Trophoblast cell (in vitro differentiated cells and primary cell): ENCODE data around the gene JAKMIP1.
A peak's percentile ranks its signal among the peaks of the same experiment; 100 is the strongest.

Experiments used
- DNase-seq, 2 donors: peaks; one replicate each; pipeline ENCODE4 v3.0.0-alpha.2; 2016
- H2AFZ ChIP-seq: 2 replicates; pipeline ENCODE4 v1.6.1; 2013; ENCODE audit warnings: low read length, moderate library complexity, mild to moderate bottlenecking; ENCODE audit not compliant: insufficient read depth, poor library complexity
- H2AK5ac ChIP-seq: 2 replicates; pipeline ENCODE4 v1.6.1; 2013; ENCODE audit warnings: mild to moderate bottlenecking, low read length
- H2BK120ac ChIP-seq: 2 replicates; pipeline ENCODE4 v1.6.1; 2013; ENCODE audit warnings: low read length, mild to moderate bottlenecking, moderate library complexity; ENCODE audit not compliant: insufficient read depth, poor library complexity
- H2BK12ac ChIP-seq: 2 replicates; pipeline ENCODE4 v1.6.1; 2013; ENCODE audit warnings: mild to moderate bottlenecking, low read length, moderate library complexity
- H2BK5ac ChIP-seq: 2 replicates; pipeline ENCODE4 v1.6.1; 2013; ENCODE audit warnings: low read length, low read depth, moderate library complexity, mild to moderate bottlenecking; ENCODE audit not compliant: poor library complexity
- H3K14ac ChIP-seq: 2 replicates; pipeline ENCODE4 v1.6.1; 2013; ENCODE audit warnings: mild to moderate bottlenecking, low read length
- H3K18ac ChIP-seq: 2 replicates; pipeline ENCODE4 v1.6.1; 2013; ENCODE audit warnings: mild to moderate bottlenecking, low read length
- H3K23ac ChIP-seq: 2 replicates; pipeline ENCODE4 v1.6.1; 2013; ENCODE audit warnings: low read length
- H3K27ac ChIP-seq: 2 replicates; pipeline ENCODE4 v1.5.1; 2013; ENCODE audit warnings: low read depth, mild to moderate bottlenecking, inconsistent platforms, low read length, moderate library complexity
- H3K27me3 ChIP-seq: 2 replicates; pipeline ENCODE4 v1.6.1; 2013; ENCODE audit warnings: inconsistent platforms, mild to moderate bottlenecking, low read length, moderate library complexity; ENCODE audit not compliant: insufficient read depth
- H3K36me3 ChIP-seq, 2 experiments: 1 replicate in 1 of 2; 2 replicates in 1 of 2; pipeline ENCODE4 v1.6.1; 2013; ENCODE audit warnings: low read length in 2 of 2, mild to moderate bottlenecking in 2 of 2, moderate library complexity in 1 of 2; ENCODE audit not compliant: insufficient read depth in 2 of 2, control insufficient read depth in 1 of 2
- H3K4ac ChIP-seq: 2 replicates; pipeline ENCODE4 v1.6.1; 2013; ENCODE audit warnings: low read depth, mild to moderate bottlenecking, low read length, moderate library complexity
- H3K4me1 ChIP-seq, 2 experiments: 1 replicate in 1 of 2; 2 replicates in 1 of 2; pipeline ENCODE4 v1.6.1; 2013; ENCODE audit warnings: low read length in 2 of 2, mild to moderate bottlenecking in 2 of 2, moderate library complexity in 1 of 2; ENCODE audit not compliant: insufficient read depth in 2 of 2, control insufficient read depth in 1 of 2
- H3K4me2 ChIP-seq: 2 replicates; pipeline ENCODE4 v1.6.1; 2013; ENCODE audit warnings: inconsistent platforms, mild to moderate bottlenecking, low read length, moderate library complexity
- H3K4me3 ChIP-seq: 2 replicates; pipeline ENCODE4 v1.5.1; 2013; ENCODE audit warnings: mild to moderate bottlenecking, low read depth, low read length, inconsistent platforms
- H3K79me1 ChIP-seq: one replicate; pipeline ENCODE4 v1.6.1; 2013; ENCODE audit warnings: low read length
- H3K79me2 ChIP-seq: 2 replicates; pipeline ENCODE4 v1.6.1; 2013; ENCODE audit warnings: low read length, mild to moderate bottlenecking; ENCODE audit not compliant: control insufficient read depth, insufficient read depth, poor library complexity
- H3K9ac ChIP-seq: 2 replicates; pipeline ENCODE4 v1.6.1; 2013; ENCODE audit warnings: mild to moderate bottlenecking, low read length
- H3K9me3 ChIP-seq: 2 replicates; pipeline ENCODE4 v1.6.1; 2013; ENCODE audit warnings: low read depth, mild to moderate bottlenecking, control low read depth, inconsistent platforms, low read length; ENCODE audit not compliant: insufficient read depth
- H4K12ac ChIP-seq: 2 replicates; pipeline ENCODE4 v1.6.1; 2013; ENCODE audit warnings: low read depth, mild to moderate bottlenecking, low read length, moderate library complexity
- H4K8ac ChIP-seq: 2 replicates; pipeline ENCODE4 v1.6.1; 2013; ENCODE audit warnings: low read depth, mild to moderate bottlenecking, low read length, moderate library complexity
- H4K91ac ChIP-seq: one replicate; pipeline ENCODE4 v1.6.1; 2013; ENCODE audit warnings: low read depth, mild to moderate bottlenecking, low read length, moderate library complexity
- WGBS: extraction: QIAGEN DNeasy Blood & Tissue Kit; methylation state at CpG from one replicate; pipeline ENCODE4 v1.1.7; 2013; ENCODE audit warnings: missing lambda C conversion rate; ENCODE audit not compliant: insufficient read length, insufficient coverage; ENCODE audit errors: extremely low coverage; 5-methylcytosine and 5-hydroxymethylcytosine counted together

The JAKMIP1 gene

DNA sequence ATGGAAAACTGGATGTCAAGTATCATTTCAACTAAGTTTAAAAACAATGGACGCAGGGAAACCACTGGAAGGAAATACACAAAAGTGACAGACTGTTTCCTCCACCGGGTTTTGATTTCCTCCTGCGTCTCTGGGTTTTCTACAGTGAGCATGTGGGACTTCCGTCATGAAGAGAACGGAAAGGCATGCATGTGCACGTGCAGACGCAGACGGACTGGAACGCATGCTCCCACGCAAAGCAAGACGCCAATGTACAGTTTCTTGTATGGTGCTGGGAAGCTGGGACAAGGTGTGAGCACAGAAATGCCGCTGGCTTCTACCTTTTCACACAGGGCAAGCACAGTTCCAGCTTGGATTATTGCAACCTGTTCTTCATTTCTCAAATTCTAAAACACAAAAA, 151.8 kb downstream of the JAKMIP1 start:
- Histone ChIP-seq H3K27me3 (no peaks in the 10 kb centered on the region), H3K9ac (no peak overlapping the region), H3K4me3 (no peak overlapping the region), H3K79me2 (no peaks in the 10 kb centered on the region), H2BK5ac (no peak overlapping the region), H4K8ac (no peak overlapping the region), H3K4me2 (no peak overlapping the region), H2BK120ac (no peak overlapping the region), H3K23ac (no peak overlapping the region), H4K12ac (no peak overlapping the region), H4K91ac (no peak overlapping the region), H3K18ac (no peak overlapping the region), H3K36me3 (no peaks in the 10 kb centered on the region), H3K27ac (no peak overlapping the region), H3K4ac (no peak overlapping the region), H3K14ac (no peak overlapping the region), H3K9me3 (peaks cover 4% of the 10 kb centered on the region), H3K79me1 (no peaks in the 10 kb centered on the region), H2BK12ac (no peak overlapping the region), H3K4me1 (no peaks in the 10 kb centered on the region), H2AFZ (no peak overlapping the region), H2AK5ac (no peak overlapping the region)
- no CpG with 5 or more reads among the region's 12 CpGs for WGBS
- no peak for DNase-seq

GRCh38 chr4:6047130-6047673, 153.1 kb downstream of the JAKMIP1 start:
- Histone ChIP-seq H4K8ac (no peak overlapping the region), H3K4me2 (no peak overlapping the region), H3K27me3 (no peaks in the 10 kb centered on the region), H2AFZ (no peak overlapping the region), H3K9me3 (peaks cover 4% of the 10 kb centered on the region), H3K79me2 (no peaks in the 10 kb centered on the region), H2BK120ac (no peak overlapping the region), H4K12ac (no peak overlapping the region), H3K4me3 (no peak overlapping the region), H3K18ac (no peak overlapping the region), H2BK5ac (no peak overlapping the region), H2BK12ac (no peak overlapping the region), H3K27ac (no peak overlapping the region), H3K23ac (no peak overlapping the region), H3K9ac (no peak overlapping the region), H3K36me3 (no peaks in the 10 kb centered on the region), H3K4me1 (no peaks in the 10 kb centered on the region), H3K79me1 (no peaks in the 10 kb centered on the region), H2AK5ac (no peak overlapping the region), H3K14ac (no peak overlapping the region), H3K4ac (no peak overlapping the region), H4K91ac (no peak overlapping the region)
- no CpG with 5 or more reads among the region's 15 CpGs for WGBS
- DNase-seq, result peak in 1 of 2 donors; percentile 7

GRCh38 chr4:6046526-6047129, 153.7 kb downstream of the JAKMIP1 start:
- Histone ChIP-seq H3K27ac (no peak overlapping the region), H2BK5ac (no peak overlapping the region), H3K18ac (no peak overlapping the region), H3K4me1 (no peaks in the 10 kb centered on the region), H2BK12ac (no peak overlapping the region), H4K91ac (no peak overlapping the region), H2AK5ac (no peak overlapping the region), H3K4ac (no peak overlapping the region), H3K9me3 (peaks cover 4% of the 10 kb centered on the region), H3K14ac (no peak overlapping the region), H3K79me1 (no peaks in the 10 kb centered on the region), H3K23ac (no peak overlapping the region), H4K8ac (no peak overlapping the region), H3K79me2 (no peaks in the 10 kb centered on the region), H3K36me3 (no peaks in the 10 kb centered on the region), H4K12ac (no peak overlapping the region), H3K9ac (no peak overlapping the region), H2AFZ (no peak overlapping the region), H3K4me3 (no peak overlapping the region), H2BK120ac (no peak overlapping the region), H3K27me3 (no peaks in the 10 kb centered on the region), H3K4me2 (no peak overlapping the region)
- no peak for DNase-seq
- no CpG with 5 or more reads among the region's 14 CpGs for WGBS

DNA sequence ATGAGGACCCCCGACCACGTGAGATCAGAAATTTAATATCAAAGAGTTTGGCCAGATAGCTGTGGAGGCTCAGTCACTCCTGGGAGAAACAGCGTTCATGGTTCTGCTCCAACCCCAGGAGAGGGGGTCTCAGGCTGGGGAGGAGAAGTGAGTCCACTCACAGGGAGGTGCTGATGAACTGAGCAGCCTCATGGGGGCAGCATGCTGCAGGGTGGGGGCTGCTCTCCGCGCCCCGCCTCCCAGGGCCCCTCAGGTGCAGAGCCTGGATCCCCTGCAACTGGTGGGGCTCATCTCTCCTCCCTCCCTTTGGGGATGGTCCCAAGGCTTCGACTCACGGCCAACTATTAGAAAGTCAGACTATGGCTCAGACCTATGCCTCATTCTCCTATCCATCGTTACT, 155.5 kb downstream of the JAKMIP1 start:
- no peak overlapping the region for H4K91ac ChIP-seq
- H3K27ac ChIP-seq, result no peak overlapping the region
- H2BK12ac ChIP-seq, result no peak overlapping the region
- H3K14ac ChIP-seq, result no peak overlapping the region
- H3K4me1 ChIP-seq, result no peaks in the 10 kb centered on the region
- H2AFZ ChIP-seq, result no peak overlapping the region
- no peaks in the 10 kb centered on the region for H3K79me2 ChIP-seq
- H3K9ac ChIP-seq, result no peak overlapping the region
- no peak overlapping the region for H2BK120ac ChIP-seq
- H4K12ac ChIP-seq, result no peak overlapping the region
- no peak overlapping the region for H3K4me3 ChIP-seq
- H3K23ac ChIP-seq, result no peak overlapping the region
- no peak overlapping the region for H3K4me2 ChIP-seq
- DNase-seq, result no peak
- H4K8ac ChIP-seq, result no peak overlapping the region
- no peak overlapping the region for H2BK5ac ChIP-seq
- H3K27me3 ChIP-seq, result no peaks in the 10 kb centered on the region
- peaks cover 3% of the 10 kb centered on the region for H3K9me3 ChIP-seq
- H3K36me3 ChIP-seq, result no peaks in the 10 kb centered on the region
- WGBS, result no CpG with 5 or more reads among the region's 9 CpGs
- H3K79me1 ChIP-seq, result no peaks in the 10 kb centered on the region
- H3K4ac ChIP-seq, result no peak overlapping the region
- H3K18ac ChIP-seq, result no peak overlapping the region
- no peak overlapping the region for H2AK5ac ChIP-seq
